IPS-18c (cell line): ENCODE data around the gene NRSN2.
A peak's percentile ranks its signal among the peaks of the same experiment; 100 is the strongest.
"Not testable (repeated sequence)": the region's sequence is repeated elsewhere in the genome, so short reads cannot be mapped to it uniquely, and the experiment has no call there.

ENCODE experiments used
- H3K4me3 ChIP-seq: 2 replicates; pipeline ENCODE4 v1.7.0; 2013; ENCODE audit warnings: low read depth, mild to moderate bottlenecking, low read length, moderate library complexity; ENCODE audit not compliant: insufficient read depth
- H3K9me3 ChIP-seq: one replicate; pipeline ENCODE4 v1.6.1; 2013; ENCODE audit warnings: mild to moderate bottlenecking, low read length, moderate library complexity; ENCODE audit not compliant: control insufficient read depth, insufficient read depth

NRSN2 gene

GRCh38 chr20:381581-382290, 34.8 kb downstream of the NRSN2 start:
- H3K9me3 ChIP-seq = peaks cover 2% of the 10 kb centered on the region
- H3K4me3 ChIP-seq = peak overlapping the region; percentile 67

- Histone ChIP-seq H3K9me3 (peaks cover 2% of the 10 kb centered on the region), H3K4me3 (peak overlapping the region; percentile 28)
Measured at GRCh38 chr20:382291-383115, 35.6 kb downstream of the NRSN2 start.

GRCh38 chr20:383889-384288, 37.0 kb downstream of the NRSN2 start:
- peaks cover 2% of the 10 kb centered on the region for H3K9me3 ChIP-seq
- H3K4me3 ChIP-seq = no peak overlapping the region

DNA sequence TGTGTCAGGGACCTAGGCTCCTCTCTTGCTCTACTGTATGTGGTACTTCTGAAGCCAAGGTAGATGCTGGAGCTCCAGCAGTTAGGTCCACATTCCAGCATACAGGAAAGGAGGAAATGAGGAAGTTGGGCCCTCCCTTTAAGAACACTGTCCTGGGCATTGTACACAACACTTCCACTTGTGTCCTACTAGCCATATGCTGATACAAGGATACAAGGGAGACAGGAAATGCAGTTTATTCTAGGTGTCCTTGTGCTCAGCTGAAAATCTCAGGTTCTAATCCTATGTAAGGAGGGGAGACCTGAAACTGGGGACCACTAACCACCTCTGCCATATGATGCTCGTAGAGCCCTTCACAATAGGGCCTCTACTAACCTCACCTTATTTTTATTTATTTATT, 37.8 kb downstream of the NRSN2 start:
- peaks cover 2% of the 10 kb centered on the region for H3K9me3 ChIP-seq

GRCh38 chr20:385448-385847, 38.5 kb downstream of the NRSN2 start:
- H3K4me3 ChIP-seq = no peak overlapping the region
- peaks cover 2% of the 10 kb centered on the region for H3K9me3 ChIP-seq

More for the DNA sequence above, 37.8 kb downstream of the NRSN2 start:
- no peak overlapping the region for H3K4me3 ChIP-seq

- not testable (repeated sequence) for H3K9me3 ChIP-seq, H3K4me3 ChIP-seq
Measured at GRCh38 chr20:386634-387033, 39.7 kb downstream of the NRSN2 start.

DNA sequence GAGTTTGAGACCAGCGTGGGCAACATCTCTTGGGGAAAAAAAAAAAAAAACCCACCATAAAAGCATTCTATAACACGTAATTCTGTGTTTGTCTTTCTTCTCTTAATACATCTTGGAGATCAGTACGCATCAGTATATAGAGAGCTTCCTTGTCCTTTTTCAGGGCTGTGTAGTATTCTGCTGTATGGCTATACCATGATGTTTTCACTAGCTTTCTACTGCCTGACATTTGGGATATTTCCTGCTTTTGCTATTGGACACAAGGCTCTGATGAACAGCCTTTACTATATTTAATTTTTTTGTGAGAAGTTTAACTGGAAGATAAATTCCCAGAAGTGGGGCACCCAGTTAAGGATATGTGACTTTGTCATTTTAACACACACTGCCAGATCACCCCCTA, 40.6 kb downstream of the NRSN2 start:
- Histone ChIP-seq H3K4me3 (no peak overlapping the region), H3K9me3 (no peaks in the 10 kb centered on the region)

- Histone ChIP-seq H3K4me3 (no peak overlapping the region), H3K9me3 (no peaks in the 10 kb centered on the region)
Measured at GRCh38 chr20:388034-388994, 41.4 kb downstream of the NRSN2 start.

DNA sequence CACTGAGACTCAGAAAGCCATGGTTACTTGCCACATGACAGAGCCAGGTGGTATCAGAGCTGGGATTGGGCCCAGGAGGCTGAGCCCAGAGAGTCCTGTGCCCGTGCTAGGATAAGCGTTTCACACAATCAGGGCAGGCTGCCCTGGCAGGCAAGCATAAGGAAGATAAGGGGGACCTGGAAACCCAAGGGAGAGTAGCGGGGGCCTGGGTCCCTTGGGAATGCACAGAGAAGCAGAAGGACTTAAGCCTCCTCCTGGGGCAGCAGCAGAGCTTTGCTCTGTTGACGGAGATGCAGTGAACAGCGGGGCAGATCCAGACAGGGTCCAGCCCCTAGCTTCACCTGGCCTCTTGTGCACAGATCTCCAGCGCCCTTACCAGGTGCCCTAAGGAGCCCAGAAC, 42.3 kb downstream of the NRSN2 start:
- Histone ChIP-seq H3K4me3 (no peak overlapping the region), H3K9me3 (no peaks in the 10 kb centered on the region)

GRCh38 chr20:391041-391711, 44.3 kb downstream of the NRSN2 start:
- H3K4me3 ChIP-seq = no peak overlapping the region
- H3K9me3 ChIP-seq = no peaks in the 10 kb centered on the region

DNA sequence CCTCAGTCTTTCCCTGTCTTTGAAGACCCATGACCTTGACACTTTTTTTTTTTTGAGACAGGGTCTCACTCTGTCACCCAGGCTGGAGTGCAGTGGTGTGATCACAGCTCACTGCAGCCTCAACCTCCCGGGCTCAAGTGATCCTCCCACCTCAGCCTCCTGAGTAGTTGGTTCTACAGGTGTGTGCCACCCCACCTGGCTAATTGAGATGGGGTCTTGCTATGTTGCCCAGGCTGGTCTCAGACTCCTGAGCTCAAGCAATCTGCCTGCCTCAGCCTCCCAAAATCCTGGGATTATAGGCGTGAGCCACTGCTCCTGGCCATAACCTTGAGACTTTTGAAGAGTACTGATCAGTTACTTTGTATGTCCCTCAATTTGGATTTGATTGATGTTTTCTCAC, 46.4 kb downstream of the NRSN2 start:
- not testable (repeated sequence) for H3K4me3 ChIP-seq, H3K9me3 ChIP-seq

DNA sequence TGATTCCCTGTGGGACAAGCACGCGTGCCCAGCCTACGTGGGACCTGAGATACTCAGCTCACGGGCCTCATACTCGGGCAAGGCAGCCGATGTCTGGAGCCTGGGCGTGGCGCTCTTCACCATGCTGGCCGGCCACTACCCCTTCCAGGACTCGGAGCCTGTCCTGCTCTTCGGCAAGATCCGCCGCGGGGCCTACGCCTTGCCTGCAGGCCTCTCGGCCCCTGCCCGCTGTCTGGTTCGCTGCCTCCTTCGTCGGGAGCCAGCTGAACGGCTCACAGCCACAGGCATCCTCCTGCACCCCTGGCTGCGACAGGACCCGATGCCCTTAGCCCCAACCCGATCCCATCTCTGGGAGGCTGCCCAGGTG, 49.3 kb downstream of the NRSN2 start:
- H3K4me3 ChIP-seq = no peak overlapping the region
- H3K9me3 ChIP-seq = no peaks in the 10 kb centered on the region

- H3K4me3 ChIP-seq = no peak overlapping the region
- no peaks in the 10 kb centered on the region for H3K9me3 ChIP-seq
Measured at GRCh38 chr20:396619-397431, 49.9 kb downstream of the NRSN2 start.

DNA sequence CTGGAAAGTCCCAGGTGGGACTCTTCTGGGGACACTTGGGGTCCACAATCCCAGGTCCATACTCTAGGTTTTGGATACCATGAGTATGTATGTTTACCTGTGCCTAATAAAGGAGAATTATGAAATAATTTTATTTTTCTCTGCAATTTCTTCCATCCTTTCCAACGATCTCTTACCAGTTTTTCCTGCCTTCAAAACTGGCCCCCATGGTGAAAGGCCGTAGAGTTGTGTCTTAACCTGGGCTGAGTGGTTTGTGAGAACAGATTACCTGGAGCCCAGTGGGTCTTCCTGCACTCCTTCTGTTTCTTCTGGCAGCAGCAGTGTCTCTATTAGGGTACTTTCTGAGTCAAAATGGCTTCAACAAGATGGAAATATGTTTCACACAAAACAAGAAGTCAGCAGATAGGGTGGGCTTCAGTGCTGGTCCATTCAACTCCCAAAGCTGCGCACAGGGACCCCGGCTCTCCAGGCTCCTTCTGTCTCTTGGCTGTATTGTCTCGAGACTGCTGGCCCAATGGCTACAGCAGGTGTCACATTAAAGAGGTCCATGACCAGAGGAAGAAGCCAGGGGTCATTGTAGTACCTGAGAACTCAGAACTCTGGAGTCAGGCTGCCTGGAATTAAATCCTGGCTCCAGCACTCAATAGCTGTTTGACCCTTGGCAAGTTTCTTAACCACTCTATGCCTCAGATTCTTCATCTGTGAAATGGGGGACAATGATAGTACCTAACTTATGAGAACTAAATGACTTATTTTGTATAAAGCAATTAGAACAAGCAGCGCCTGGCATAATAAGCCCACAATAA, 50.7 kb downstream of the NRSN2 start:
- Histone ChIP-seq H3K4me3 (no peak overlapping the region), H3K9me3 (no peaks in the 10 kb centered on the region)

DNA sequence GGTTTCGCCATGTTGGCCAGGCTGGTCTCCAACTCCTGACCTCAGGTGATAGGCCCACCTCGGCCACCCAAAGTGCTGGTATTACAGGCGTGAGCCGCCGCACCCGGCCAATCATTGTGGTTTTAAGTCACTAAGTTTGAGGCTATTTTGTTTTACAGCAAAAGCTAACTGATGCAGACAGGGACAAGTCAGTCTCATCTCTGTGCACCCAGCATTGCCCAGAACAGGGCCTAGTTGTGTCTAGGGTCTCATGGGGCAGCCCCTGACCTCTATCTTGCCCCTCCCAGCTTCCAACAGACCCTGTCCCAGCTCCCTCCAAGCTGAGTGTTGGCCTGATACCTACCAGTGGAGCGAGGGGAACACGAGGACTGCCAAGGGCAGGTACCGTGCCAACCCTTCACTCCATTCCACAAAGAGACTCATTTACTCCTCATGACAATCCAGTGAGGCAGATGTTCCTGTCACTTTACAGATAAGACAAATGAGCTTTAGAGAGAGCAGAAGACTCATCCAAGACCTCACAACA, 52.3 kb downstream of the NRSN2 start:
- Histone ChIP-seq H3K9me3 (peaks cover 4% of the 10 kb centered on the region), H3K4me3 (no peak overlapping the region)

DNA sequence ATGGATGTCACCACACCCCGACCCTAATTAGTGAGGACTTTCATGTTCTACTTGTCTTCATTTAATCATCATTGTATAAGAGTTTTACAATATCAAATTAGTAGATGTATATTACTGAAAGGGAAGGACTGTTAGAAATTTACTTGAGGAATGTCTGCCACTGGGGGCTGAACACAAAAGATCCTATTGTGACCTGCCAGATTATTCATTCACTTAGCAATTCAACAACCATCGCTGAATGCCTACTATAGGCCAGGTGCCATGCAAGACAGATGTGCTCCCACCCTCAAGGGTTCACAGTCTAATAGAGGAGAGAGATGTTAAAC, 53.2 kb downstream of the NRSN2 start:
- no peak overlapping the region for H3K4me3 ChIP-seq
- peaks cover 4% of the 10 kb centered on the region for H3K9me3 ChIP-seq
